Adrenal gland (tissue), 5 donors: ENCODE data around the gene BABAM2.

Experiments
- CTCF ChIP-seq, 6 experiments: fragments of 450-650 bp in 4 of 6; fragments of 200-600 bp in 2 of 6; sonication (generic) in 1 of 6; IDR thresholded peaks; 1 replicate in 5 of 6; 2 replicates in 1 of 6; pipeline versions ENCODE4 v1.5.1 to v1.8.0; 2016 to 2021; ENCODE audit warnings: antibody characterized with exemption in 6 of 6, mild to moderate bottlenecking in 2 of 6, moderate library complexity in 1 of 6
- POLR2A ChIP-seq, 2 donors: fragments of 450-650 bp; IDR thresholded peaks; one replicate each; pipeline ENCODE4 v1.6.1; 2017; ENCODE audit warnings: antibody characterized with exemption in 2 of 2, mild to moderate bottlenecking in 2 of 2, moderate library complexity in 1 of 2
- donor health status: DM: no; HTN: no; CAD: no.

- TF ChIP-seq CTCF (IDR thresholded peaks at IDR 0.05) (no peak), POLR2A (IDR thresholded peaks at IDR 0.05) (no peak)
These were observed 183.6 kb downstream of the BABAM2 start for GRCh38 chr2:28074137-28074536.
